GM19043 (cell line): ENCODE results near the gene PLPPR3.
"Not testable (repeated sequence)": the region's sequence is repeated elsewhere in the genome, so short reads cannot be mapped to it uniquely, and the experiment has no call there.

Experiments
- ATAC-seq: cut with Tn5 transposase; IDR thresholded peaks from one replicate; pipeline ENCODE4 v1.9.1; 2021; ENCODE audit warnings: low read depth; ENCODE audit not compliant: unreplicated experiment

The PLPPR3 gene

DNA sequence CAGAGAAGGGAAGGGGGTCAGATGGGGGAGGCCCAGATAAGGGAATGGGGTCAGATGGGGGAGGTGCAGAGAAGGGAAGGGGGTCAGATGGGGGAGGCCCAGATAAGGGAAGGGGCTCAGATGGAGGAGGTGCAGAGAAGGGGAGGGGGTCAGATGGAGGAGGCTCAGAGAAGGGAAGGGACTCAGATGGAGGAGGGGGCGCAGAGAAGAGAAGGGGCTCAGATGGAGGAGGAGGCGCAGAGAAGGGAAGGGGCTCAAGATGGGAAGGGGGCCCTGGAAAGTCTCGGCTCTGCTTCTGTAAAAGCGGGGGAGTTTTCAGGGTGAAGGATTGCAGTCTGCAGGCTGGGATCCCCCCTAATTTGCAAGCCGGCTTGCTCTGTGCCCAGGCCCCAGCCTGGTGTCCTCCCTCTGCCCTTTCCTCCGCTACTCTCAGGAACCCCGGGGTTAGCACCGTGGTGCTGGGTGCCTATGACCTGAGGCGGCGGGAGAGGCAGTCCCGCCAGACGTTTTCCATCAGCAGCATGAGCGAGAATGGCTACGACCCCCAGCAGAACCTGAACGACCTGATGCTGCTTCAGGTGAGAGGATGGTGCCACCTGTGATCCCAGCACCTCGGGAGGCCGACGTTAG, 7.5 kb upstream of the PLPPR3 start:
- ATAC-seq: no peak

- ATAC-seq: no peak
Observed at GRCh38 chr19:827710-828321, 6.1 kb upstream of the PLPPR3 start, which contains the start of gene AZU1. Gene AZU1, plus strand, starts transcription at chr19:827837. Its CDS starts 10 bp downstream, at chr19:827847.

DNA sequence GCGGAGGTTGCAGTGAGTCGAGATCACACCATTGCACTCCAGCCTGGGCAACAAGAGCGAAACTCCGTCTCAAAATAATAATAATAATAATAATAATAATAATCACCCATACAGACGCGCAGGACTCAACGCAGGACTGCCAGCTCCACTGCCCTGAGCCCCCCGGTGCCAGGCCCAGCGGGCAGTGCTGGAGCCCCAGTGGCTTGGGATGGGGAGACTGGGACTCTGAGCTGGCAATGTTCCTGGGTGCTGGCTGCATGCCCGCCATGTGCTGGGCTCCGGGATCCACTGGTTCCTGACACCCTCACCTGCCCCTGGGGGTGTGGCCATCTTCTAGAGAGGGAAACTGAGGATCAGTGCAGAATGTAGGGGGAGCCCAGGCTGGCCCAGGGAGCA, 5.6 kb upstream of the PLPPR3 start:
- no peak for ATAC-seq

DNA sequence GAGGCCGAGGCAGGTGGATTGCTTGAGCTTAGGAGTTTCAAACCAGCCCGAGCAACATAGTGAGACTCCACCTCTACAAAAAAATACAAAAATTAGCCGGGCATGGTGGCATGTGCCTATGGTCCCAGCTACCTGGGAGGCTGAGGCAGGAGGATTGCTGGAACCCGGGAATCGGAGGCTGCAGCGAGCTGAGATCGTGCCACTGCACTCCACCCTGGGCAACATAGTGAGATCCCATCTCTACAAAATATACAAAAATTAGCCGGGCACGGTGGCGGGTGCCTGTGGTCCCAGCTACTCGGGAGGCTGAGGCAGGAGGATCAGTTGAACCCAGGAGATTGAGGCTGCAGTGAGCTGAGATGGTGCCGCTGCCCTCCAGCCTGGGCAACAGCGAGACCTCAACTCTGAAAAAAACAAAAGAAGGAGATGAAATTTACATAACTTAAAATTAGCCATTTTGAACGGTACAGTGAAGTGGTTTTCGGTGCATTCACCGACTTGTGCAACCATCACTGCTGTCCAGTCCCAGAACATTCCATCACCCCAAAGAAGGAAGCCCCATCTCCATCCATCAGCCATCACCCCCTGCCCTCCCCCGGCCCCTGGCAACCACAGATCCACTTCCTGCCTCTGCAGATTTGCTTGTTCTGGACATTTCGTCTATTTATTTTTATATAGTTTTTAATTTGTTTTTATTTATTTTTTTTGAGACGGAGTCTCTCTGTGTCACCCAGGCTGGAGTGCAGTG, 4.3 kb upstream of the PLPPR3 start:
- no peak for ATAC-seq

GRCh38 chr19:824885-825284, 3.1 kb upstream of the PLPPR3 start:
- no peak for ATAC-seq

- ATAC-seq: no peak
Observed at GRCh38 chr19:823565-824121, 1.9 kb upstream of the PLPPR3 start.

GRCh38 chr19:821231-821824, 427 bp downstream of the PLPPR3 start:
- no peak for ATAC-seq

GRCh38 chr19:820212-820611, 1.5 kb downstream of the PLPPR3 start:
- ATAC-seq: not testable (repeated sequence)

GRCh38 chr19:816500-816857, 5.3 kb downstream of the PLPPR3 start:
- ATAC-seq: no peak

DNA sequence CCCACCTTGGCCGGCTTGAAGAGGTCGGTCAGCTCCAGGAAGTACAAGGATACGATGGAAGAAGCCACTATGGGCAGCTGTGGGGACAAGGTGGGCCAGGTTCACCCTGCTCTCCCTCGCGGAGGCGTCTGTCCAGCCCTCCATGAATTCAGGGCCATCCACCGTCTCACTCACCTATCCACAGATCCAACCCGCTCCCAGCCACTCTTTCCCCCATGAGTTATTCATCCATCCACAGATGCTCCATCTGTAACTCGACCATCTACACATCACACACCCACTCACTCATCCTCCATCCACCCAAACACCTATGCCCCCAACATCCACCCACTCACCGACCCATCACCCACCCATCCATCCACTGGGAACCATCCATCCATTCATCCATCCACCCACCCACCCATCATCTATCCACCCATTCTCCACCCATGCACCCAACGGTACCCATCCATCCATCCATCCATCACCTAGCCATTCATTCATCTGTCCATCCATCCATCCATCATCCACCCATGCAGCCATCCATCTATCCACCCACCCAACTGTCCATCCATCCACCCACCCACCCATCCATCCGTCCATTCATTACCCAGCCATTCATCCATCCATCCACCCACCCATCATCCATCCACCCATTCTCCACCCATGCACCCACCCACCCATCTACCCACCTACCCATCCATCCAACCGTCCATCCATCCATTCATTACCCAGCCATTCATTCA, 5.8 kb downstream of the PLPPR3 start:
- ATAC-seq: no peak

- no peak for ATAC-seq
Observed at GRCh38 chr19:815079-815774, 6.5 kb downstream of the PLPPR3 start.

DNA sequence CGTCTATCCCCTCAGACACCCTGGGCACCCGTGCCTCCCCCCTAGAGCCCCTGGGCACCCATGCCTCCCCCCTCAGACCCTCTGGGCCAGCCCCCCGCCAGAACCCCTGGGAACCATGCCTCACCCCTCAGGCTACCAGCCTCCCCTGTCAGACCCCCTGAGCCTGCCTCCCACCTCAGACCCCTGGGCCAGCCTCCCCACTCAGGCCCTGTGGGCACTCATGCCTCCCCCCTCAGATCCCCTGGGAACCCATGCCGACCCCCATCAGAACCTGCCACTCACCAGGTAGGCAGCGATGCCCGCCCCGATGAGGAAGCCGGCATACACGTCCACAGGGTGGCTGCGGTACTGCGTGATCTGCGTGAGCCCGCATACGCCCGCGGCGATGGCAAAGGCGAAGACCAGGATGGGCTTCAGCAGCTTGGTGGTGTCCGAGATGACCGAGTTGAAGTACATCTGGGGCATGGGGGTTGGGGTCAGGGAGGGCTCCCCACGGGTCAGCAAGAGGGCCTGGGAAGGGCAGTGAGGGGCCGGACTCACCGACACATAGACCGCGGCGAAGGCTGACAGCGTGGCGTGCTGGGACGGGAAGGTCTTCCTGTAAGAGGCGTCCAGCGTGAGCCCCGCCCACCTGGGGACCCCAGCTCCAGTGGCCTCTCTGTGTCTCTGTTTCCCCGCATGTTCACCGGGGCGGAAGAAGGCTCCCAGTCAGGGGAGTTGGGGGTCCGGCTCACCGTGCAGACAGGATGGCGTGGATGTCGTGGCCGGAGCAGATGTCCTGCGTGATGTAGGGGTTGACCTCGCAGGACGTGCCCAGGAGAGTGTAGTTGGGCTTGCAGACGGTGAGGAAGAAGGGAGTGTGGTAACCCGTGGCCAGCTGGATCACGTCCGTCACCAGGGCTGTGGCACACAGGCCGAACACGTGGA, 7.3 kb downstream of the PLPPR3 start:
- no peak for ATAC-seq

DNA sequence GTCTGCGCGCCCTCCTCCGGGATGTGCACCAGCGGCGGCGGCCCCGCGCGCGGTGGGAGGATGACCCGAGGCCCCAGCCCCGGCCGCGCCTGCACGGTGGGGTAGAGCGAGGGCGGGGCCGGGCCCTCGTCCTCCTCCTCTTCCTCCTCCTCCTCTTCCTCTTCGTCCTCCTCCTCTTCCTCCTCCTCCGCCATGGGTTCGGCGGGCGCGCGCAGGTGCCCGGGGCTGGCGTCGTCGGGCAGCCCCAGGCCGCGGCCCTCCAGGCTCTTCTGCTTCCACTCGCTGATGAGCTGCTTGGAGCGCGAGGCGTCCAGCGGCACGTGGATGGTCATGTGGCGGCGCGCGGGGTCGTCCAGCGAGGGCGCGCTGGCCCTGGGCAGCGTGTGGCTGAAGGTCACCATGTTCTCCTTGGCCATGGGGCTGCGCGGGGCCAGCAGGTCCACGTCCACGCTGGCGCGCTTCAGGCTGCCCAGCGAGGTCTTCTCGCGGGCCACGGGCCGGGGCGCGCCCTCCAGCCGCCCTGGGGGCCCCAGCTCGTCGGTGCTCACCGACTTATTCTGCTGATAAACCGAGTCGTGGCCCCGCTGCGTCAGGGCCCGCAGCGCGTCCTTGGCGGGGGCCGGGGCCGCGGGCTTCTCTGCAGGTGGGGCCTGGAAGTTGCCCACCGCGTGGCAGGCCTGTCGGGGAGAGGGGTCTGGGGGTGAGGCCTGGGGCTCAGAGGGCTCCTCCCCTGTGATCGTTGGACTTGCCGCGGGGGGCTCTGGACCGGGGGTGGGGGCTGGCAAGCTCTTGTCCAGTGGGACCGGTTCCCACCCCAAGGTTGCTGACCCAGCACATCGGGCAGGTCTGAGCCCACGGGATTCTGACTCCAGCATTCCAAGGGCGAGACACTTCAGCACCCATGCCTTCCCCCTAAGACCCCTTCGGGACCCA, 8.3 kb downstream of the PLPPR3 start:
- ATAC-seq: no peak

DNA sequence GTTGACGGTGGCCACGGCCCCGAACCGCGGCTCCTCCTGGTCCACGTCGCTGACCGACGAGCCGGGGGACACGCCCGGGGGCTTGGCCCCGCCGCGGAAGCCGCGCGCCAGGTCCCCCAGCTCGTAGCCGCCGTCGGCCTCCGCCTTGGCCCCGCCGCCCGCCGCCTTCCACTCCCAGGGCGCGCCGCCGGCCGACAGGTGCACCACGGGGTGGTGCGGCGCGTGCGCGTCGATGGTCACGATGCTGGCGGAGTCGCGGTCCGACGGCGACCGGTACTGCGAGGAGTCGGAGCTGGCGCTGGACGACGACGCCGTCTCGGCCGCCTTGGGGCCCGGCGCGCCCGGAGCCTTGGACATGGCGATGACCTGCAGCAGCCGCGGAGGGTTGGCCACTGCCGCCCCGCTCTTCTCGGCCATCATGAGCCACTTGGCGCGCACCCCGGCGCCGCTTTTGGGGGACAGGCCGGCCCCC, 9.0 kb downstream of the PLPPR3 start:
- no peak for ATAC-seq

- ATAC-seq: no peak
Observed at GRCh38 chr19:812049-812746, 9.6 kb downstream of the PLPPR3 start.

GRCh38 chr19:811506-812048, 10.2 kb downstream of the PLPPR3 start:
- ATAC-seq: no peak
